K562 (cell line): ENCODE measurements around the gene ATP5F1D. TPM values are rescaled to one million over a fixed set of nuclear protein-coding genes. Genes with fewer than 3 reads are reported as not detected.

Experiments
- CREM ChIP-seq: IDR thresholded peaks from 2 replicates; pipeline ENCODE4 v1.6.1; 2014; ENCODE audit warnings: antibody characterized with exemption, low read depth
- MCM7 ChIP-seq, 2 experiments: fragments of 450-650 bp; IDR thresholded peaks; 2 replicates each; pipeline ENCODE4 v1.6.1; 2016 to 2018
- MTA2 ChIP-seq: fragments of 450-650 bp; IDR thresholded peaks from 2 replicates; pipeline ENCODE4 v1.6.1; 2016; ENCODE audit warnings: low read depth
- NFYB ChIP-seq: IDR thresholded peaks from 2 replicates; pipeline ENCODE4 v1.6.1; 2011; ENCODE audit warnings: mild to moderate bottlenecking, moderate library complexity; ENCODE audit not compliant: insufficient read length; ENCODE audit errors: extremely low read depth
- SIN3A ChIP-seq, 2 experiments: fragments of 150-350 bp in 1 of 2; IDR thresholded peaks; 2 replicates each; pipeline ENCODE4 v1.6.1; 2011 to 2016; ENCODE audit warnings: borderline replicate concordance in 2 of 2, low read depth in 2 of 2, low read length in 2 of 2, mild to moderate bottlenecking in 2 of 2, moderate library complexity in 2 of 2; ENCODE audit not compliant: control insufficient read depth in 1 of 2
- ZNF175 ChIP-seq: fragments of 200-800 bp; sonication (Bioruptor generic); IDR thresholded peaks from 2 replicates; pipeline ENCODE4 v1.6.1; 2016; ENCODE audit warnings: low read depth, mild to moderate bottlenecking, missing genetic modification characterization, missing compliant biosample characterization
- polyA plus RNA-seq, 8 experiments: library from polyadenylated mRNA; depleted of rRNA in 4 of 8; stranded (reverse) in 5 of 8; unstranded in 3 of 8; fragments of >200 nt; fragmentation: Nextera tagmentation in 2 of 8; fragmentation: Illumina TruSeq in 1 of 8; extraction: Ambion mirVana in 2 of 8; extraction: Trizol in 1 of 8; gene quantifications; 2 replicates each; pipeline versions ENCODE4 v1.2.1 to v1.2.3, GENCODE V29; 2011 to 2014; ENCODE audit warnings: inconsistent platforms in 1 of 8, missing spikeins in 1 of 8
- total RNA-seq, 7 experiments: library from RNA; depleted of rRNA in 6 of 7; stranded (reverse); fragments of >200 nt in 6 of 7; fragmentation: Illumina TruSeq in 2 of 7; extraction: Trizol in 2 of 7; gene quantifications; 2 replicates each; pipeline versions ENCODE4 v1.2.1 to v1.2.3, GENCODE V29; 2011 to 2021; ENCODE audit warnings: low replicate concordance in 1 of 7
- TF ChIP-seq, protein P1 (sequence below): fragments of 200-800 bp; sonication (Bioruptor generic); IDR thresholded peaks from 2 replicates; pipeline ENCODE4 v1.6.1; 2017; ENCODE audit warnings: missing genetic modification characterization, missing compliant biosample characterization
- TF ChIP-seq, protein P2 (sequence below): fragments of 200-400 bp; formaldehyde crosslinking; IDR thresholded peaks from 2 replicates; pipeline ENCODE4 v1.6.1; 2017; ENCODE audit warnings: mild to moderate bottlenecking, low read depth, low read length, moderate library complexity
- TF ChIP-seq, protein P3 (sequence below): fragments of 250-450 bp; sonication (Bioruptor Pico); IDR thresholded peaks from 2 replicates; pipeline ENCODE4 v1.8.0; 2022; ENCODE audit warnings: inconsistent platforms, mild to moderate bottlenecking, moderate library complexity, borderline replicate concordance
- TF ChIP-seq, protein P4 (sequence below), 2 experiments: fragments of 450-650 bp in 1 of 2; sonication (generic) in 1 of 2; formaldehyde crosslinking in 1 of 2; IDR thresholded peaks; 2 replicates each; pipeline versions ENCODE4 v1.7.1 to v1.9.0; 2016 to 2022; ENCODE audit warnings: inconsistent platforms in 1 of 2, mild to moderate bottlenecking in 1 of 2, missing genetic modification reagents in 1 of 2

Gene ATP5F1D
- total and polyA plus RNA-seq, 9 of the 15 experiments (the other 6 are each of a cell fraction or from before 2014, with no cell fraction given): 3.9 to 409 (median 36.8) TPM

DNA sequence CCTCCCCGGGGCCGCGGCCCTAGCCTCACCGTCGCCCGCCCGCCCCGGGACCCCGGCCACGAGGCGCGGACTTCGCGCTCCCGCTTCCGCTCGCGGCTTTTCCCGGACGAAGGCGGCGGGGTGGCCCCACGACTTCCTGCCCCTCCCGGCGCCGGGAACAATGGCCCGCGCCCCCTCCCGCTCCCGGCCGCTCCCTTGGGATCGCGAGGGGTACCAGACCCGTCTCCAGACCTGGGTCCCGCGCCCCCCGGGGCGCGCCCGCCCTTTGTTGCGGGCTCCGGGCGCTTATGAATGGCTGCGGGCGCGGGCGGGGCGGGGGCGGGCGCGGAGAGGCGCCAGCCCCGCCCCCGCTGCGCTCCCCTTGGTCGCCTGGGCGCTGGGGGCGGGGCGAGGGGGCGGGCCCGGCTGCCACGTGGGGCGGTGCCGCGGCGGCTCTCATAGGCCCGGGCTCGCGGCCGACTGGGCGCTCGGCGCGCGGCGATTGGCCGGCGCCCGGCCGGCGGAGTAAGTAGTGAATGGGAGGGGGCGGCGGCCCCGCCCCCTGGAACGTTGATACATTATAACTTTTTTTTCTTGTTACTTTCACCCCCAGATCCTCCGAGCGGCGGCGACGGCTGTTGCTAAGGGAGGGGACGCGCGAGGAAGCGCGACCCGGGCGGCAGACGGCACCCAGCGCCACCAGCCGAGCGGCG is 7.9 kb downstream of the ATP5F1D start (continued):
- TF ChIP-seq, protein P1, sequence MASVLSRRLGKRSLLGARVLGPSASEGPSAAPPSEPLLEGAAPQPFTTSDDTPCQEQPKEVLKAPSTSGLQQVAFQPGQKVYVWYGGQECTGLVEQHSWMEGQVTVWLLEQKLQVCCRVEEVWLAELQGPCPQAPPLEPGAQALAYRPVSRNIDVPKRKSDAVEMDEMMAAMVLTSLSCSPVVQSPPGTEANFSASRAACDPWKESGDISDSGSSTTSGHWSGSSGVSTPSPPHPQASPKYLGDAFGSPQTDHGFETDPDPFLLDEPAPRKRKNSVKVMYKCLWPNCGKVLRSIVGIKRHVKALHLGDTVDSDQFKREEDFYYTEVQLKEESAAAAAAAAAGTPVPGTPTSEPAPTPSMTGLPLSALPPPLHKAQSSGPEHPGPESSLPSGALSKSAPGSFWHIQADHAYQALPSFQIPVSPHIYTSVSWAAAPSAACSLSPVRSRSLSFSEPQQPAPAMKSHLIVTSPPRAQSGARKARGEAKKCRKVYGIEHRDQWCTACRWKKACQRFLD (CRISPR knock-in tag): peak; percentile 45; the same call in 1 of the 2 replicates
- TF ChIP-seq MTA2: no peak
- peak; percentile 38; the same call in 1 of the 2 replicates for TF ChIP-seq CREM
- no peak for TF ChIP-seq MCM7 (IDR thresholded peaks at IDR 0.05)
- no peak for TF ChIP-seq ZNF175 (CRISPR knock-in tag)
- TF ChIP-seq SIN3A (IDR thresholded peaks at IDR 0.05; ENCODE audit: borderline replicate concordance in 2 of 2, control insufficient read depth in 1 of 2, low read depth in 2 of 2, low read length in 2 of 2): peak; percentile 40 to 83; a peak in 2 of 4 replicates
- TF ChIP-seq NFYB: peak; percentile 34
- TF ChIP-seq, protein P2, sequence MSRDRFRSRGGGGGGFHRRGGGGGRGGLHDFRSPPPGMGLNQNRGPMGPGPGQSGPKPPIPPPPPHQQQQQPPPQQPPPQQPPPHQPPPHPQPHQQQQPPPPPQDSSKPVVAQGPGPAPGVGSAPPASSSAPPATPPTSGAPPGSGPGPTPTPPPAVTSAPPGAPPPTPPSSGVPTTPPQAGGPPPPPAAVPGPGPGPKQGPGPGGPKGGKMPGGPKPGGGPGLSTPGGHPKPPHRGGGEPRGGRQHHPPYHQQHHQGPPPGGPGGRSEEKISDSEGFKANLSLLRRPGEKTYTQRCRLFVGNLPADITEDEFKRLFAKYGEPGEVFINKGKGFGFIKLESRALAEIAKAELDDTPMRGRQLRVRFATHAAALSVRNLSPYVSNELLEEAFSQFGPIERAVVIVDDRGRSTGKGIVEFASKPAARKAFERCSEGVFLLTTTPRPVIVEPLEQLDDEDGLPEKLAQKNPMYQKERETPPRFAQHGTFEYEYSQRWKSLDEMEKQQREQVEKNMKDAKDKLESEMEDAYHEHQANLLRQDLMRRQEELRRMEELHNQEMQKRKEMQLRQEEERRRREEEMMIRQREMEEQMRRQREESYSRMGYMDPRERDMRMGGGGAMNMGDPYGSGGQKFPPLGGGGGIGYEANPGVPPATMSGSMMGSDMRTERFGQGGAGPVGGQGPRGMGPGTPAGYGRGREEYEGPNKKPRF: no peak
- TF ChIP-seq, protein P3, sequence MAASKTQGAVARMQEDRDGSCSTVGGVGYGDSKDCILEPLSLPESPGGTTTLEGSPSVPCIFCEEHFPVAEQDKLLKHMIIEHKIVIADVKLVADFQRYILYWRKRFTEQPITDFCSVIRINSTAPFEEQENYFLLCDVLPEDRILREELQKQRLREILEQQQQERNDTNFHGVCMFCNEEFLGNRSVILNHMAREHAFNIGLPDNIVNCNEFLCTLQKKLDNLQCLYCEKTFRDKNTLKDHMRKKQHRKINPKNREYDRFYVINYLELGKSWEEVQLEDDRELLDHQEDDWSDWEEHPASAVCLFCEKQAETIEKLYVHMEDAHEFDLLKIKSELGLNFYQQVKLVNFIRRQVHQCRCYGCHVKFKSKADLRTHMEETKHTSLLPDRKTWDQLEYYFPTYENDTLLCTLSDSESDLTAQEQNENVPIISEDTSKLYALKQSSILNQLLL (CRISPR knock-in tag): no peak
- TF ChIP-seq, protein P4, sequence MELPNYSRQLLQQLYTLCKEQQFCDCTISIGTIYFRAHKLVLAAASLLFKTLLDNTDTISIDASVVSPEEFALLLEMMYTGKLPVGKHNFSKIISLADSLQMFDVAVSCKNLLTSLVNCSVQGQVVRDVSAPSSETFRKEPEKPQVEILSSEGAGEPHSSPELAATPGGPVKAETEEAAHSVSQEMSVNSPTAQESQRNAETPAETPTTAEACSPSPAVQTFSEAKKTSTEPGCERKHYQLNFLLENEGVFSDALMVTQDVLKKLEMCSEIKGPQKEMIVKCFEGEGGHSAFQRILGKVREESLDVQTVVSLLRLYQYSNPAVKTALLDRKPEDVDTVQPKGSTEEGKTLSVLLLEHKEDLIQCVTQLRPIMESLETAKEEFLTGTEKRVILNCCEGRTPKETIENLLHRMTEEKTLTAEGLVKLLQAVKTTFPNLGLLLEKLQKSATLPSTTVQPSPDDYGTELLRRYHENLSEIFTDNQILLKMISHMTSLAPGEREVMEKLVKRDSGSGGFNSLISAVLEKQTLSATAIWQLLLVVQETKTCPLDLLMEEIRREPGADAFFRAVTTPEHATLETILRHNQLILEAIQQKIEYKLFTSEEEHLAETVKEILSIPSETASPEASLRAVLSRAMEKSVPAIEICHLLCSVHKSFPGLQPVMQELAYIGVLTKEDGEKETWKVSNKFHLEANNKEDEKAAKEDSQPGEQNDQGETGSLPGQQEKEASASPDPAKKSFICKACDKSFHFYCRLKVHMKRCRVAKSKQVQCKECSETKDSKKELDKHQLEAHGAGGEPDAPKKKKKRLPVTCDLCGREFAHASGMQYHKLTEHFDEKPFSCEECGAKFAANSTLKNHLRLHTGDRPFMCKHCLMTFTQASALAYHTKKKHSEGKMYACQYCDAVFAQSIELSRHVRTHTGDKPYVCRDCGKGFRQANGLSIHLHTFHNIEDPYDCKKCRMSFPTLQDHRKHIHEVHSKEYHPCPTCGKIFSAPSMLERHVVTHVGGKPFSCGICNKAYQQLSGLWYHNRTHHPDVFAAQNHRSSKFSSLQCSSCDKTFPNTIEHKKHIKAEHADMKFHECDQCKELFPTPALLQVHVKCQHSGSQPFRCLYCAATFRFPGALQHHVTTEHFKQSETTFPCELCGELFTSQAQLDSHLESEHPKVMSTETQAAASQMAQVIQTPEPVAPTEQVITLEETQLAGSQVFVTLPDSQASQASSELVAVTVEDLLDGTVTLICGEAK (IDR thresholded peaks at IDR 0.05): peak; percentile 27; the same call in 1 of the 2 replicates
- TF ChIP-seq, protein P4 (CRISPR knock-in tag; IDR thresholded peaks at IDR 0.05): no peak
